NT2/D1 (cell line): ENCODE data around the gene EPB41L2.

Experiments used
- YY1 ChIP-seq: IDR thresholded peaks from 2 replicates; pipeline ENCODE4 v1.6.1; 2011; ENCODE audit not compliant: insufficient read length, insufficient read depth
- ZNF274 ChIP-seq: IDR thresholded peaks from 2 replicates; pipeline ENCODE4 v1.6.1; 2011; ENCODE audit warnings: mild to moderate bottlenecking, low read depth, low read length

DNA sequence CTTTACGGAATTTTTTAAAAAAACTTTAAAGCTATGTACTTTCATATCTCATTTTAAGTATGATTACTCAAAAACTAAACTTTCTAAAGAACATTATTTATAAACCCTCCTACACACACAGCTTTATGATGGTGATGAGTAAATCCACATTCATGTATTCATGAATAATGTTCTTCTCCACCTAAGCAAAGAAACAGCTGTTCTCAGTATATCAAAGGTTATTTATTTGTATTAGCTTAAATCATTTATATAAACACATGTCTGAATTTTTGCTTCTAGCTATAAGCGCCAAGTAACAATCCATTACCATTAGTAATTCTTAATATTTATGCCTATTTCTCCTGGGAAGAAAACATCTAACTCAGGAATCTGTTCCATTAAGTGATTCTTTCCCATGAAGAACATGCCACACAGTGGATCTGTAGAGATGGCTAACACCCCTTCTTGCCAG lies 172.5 kb downstream of the EPB41L2 start:
- no peak for TF ChIP-seq ZNF274
- TF ChIP-seq YY1 = no peak
